ENCODE measurements around the gene ERGIC2. TPM values are rescaled to one million over a fixed set of nuclear protein-coding genes. Genes with fewer than 3 reads are reported as not detected.

The ERGIC2 gene
- total and polyA plus RNA-seq, 2 of the 13 experiments (the other 11 are each of a cell fraction or from before 2014, with no cell fraction given), result 32.6 to 73.5 TPM

DNA sequence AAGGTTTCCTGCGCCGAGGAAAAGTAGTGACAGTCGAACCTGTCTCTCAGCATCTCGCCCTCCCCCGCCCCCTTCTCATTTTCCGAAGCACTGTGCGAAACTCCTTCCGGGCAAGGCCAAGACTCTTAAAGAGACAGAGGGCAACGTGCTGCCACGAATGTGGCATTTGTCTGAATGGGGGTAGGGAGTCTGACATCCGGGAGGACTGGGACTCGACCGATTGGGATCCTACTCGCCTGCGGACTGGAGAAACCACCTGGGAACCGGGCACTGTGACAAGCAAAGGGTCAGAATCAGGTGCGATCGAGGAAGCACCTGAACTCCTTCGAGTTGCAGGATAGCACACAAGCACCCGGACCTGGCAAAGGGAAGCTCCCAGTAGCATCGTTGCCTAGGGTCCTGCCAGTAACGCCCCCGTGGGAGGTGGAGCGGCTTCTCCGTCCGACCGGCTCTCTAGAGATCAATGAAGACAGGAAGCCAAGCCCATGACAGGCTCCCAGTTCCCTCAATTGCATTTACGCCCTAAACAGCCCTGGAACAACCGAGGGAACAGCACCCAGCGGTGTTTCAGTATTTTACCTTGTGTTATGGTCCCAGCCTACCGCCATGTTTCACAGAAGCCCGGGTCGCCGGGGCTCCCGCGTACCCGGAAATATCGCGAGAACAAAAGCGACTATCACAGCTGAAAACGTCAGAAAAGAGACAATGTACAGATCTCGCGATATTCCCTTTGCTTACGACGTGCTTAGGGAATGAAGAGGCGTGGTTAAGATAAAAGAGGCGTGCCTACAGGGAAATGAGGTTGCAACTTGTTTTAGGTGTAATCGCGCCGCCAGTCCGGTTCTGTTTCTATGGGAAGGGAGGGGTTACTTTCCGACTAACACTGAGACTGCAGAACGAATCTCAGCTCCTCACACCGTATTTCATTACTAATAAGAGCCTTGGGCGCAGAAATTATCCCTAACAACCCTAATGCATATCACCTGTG, at the start of gene ERGIC2 (continued):
- TF ChIP-seq, protein P1, sequence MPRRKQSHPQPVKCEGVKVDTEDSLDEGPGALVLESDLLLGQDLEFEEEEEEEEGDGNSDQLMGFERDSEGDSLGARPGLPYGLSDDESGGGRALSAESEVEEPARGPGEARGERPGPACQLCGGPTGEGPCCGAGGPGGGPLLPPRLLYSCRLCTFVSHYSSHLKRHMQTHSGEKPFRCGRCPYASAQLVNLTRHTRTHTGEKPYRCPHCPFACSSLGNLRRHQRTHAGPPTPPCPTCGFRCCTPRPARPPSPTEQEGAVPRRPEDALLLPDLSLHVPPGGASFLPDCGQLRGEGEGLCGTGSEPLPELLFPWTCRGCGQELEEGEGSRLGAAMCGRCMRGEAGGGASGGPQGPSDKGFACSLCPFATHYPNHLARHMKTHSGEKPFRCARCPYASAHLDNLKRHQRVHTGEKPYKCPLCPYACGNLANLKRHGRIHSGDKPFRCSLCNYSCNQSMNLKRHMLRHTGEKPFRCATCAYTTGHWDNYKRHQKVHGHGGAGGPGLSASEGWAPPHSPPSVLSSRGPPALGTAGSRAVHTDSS (CRISPR knock-in tag; conservative IDR thresholded peaks at IDR 0.05), result no peak
- peak; percentile 30 for TF ChIP-seq MED8 (CRISPR knock-in tag; IDR thresholded peaks at IDR 0.05; ENCODE audit: insufficient replicate concordance)
- TF ChIP-seq ESRRA (CRISPR knock-in tag; IDR thresholded peaks at IDR 0.05; ENCODE audit: low read depth), result 0 out of 2 replicates have a peak, but pooled peaks have one; percentile 39
- TF ChIP-seq EEA1 (CRISPR knock-in tag; IDR thresholded peaks at IDR 0.05; ENCODE audit: borderline replicate concordance), result peak; percentile 81; the same call in 1 of the 2 replicates
- TF ChIP-seq, protein P2, sequence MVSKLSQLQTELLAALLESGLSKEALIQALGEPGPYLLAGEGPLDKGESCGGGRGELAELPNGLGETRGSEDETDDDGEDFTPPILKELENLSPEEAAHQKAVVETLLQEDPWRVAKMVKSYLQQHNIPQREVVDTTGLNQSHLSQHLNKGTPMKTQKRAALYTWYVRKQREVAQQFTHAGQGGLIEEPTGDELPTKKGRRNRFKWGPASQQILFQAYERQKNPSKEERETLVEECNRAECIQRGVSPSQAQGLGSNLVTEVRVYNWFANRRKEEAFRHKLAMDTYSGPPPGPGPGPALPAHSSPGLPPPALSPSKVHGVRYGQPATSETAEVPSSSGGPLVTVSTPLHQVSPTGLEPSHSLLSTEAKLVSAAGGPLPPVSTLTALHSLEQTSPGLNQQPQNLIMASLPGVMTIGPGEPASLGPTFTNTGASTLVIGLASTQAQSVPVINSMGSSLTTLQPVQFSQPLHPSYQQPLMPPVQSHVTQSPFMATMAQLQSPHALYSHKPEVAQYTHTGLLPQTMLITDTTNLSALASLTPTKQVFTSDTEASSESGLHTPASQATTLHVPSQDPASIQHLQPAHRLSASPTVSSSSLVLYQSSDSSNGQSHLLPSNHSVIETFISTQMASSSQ (IDR thresholded peaks at IDR 0.05; ENCODE audit: low read depth), result no peak
- TF ChIP-seq, protein P2 (CRISPR knock-in tag; IDR thresholded peaks at IDR 0.05; ENCODE audit: borderline replicate concordance), result no peak
- TF ChIP-seq, protein P3, sequence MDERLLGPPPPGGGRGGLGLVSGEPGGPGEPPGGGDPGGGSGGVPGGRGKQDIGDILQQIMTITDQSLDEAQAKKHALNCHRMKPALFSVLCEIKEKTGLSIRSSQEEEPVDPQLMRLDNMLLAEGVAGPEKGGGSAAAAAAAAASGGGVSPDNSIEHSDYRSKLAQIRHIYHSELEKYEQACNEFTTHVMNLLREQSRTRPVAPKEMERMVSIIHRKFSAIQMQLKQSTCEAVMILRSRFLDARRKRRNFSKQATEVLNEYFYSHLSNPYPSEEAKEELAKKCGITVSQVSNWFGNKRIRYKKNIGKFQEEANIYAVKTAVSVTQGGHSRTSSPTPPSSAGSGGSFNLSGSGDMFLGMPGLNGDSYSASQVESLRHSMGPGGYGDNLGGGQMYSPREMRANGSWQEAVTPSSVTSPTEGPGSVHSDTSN (CRISPR knock-in tag; IDR thresholded peaks at IDR 0.05), result 0 out of 2 replicates have a peak, but pooled peaks have one; percentile 3
- TF ChIP-seq AGO1 (IDR thresholded peaks at IDR 0.05; ENCODE audit: low read depth, low read length, poor library complexity, severe bottlenecking), result no peak
- TF ChIP-seq, protein P4, sequence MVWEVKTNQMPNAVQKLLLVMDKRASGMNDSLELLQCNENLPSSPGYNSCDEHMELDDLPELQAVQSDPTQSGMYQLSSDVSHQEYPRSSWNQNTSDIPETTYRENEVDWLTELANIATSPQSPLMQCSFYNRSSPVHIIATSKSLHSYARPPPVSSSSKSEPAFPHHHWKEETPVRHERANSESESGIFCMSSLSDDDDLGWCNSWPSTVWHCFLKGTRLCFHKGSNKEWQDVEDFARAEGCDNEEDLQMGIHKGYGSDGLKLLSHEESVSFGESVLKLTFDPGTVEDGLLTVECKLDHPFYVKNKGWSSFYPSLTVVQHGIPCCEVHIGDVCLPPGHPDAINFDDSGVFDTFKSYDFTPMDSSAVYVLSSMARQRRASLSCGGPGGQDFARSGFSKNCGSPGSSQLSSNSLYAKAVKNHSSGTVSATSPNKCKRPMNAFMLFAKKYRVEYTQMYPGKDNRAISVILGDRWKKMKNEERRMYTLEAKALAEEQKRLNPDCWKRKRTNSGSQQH (CRISPR knock-in tag; IDR thresholded peaks at IDR 0.05; ENCODE audit: low read depth), result 0 out of 2 replicates have a peak, but pooled peaks have one; percentile 62
- TF ChIP-seq, protein P5, sequence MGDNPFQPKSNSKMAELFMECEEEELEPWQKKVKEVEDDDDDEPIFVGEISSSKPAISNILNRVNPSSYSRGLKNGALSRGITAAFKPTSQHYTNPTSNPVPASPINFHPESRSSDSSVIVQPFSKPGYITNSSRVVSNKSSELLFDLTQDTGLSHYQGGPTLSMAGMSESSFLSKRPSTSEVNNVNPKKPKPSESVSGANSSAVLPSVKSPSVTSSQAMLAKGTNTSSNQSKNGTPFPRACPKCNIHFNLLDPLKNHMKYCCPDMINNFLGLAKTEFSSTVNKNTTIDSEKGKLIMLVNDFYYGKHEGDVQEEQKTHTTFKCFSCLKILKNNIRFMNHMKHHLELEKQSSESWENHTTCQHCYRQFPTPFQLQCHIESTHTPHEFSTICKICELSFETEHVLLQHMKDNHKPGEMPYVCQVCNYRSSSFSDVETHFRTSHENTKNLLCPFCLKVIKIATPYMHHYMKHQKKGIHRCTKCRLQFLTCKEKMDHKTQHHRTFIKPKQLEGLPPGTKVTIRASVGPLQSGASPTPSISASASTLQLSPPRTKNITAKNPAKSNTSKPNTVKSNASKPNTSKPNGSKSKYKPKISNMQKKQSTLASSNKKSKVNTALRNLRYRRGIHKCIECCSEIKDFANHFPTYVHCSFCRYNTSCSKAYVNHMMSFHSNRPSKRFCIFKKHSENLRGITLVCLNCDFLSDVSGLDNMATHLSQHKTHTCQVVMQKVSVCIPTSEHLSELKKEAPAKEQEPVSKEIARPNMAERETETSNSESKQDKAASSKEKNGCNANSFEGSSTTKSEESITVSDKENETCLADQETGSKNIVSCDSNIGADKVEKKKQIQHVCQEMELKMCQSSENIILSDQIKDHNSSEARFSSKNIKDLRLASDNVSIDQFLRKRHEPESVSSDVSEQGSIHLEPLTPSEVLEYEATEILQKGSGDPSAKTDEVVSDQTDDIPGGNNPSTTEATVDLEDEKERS (CRISPR knock-in tag; IDR thresholded peaks at IDR 0.05), result no peak; the same call in 1 of the 2 replicates
- peak; percentile 98 for TF ChIP-seq ZMYM4 (CRISPR knock-in tag; IDR thresholded peaks at IDR 0.05)
- TF ChIP-seq THAP11 (CRISPR knock-in tag; IDR thresholded peaks at IDR 0.05), result peak; percentile 90
- TF ChIP-seq ELF3 (CRISPR knock-in tag; IDR thresholded peaks at IDR 0.05), result peak; percentile 87
- TF ChIP-seq KAT7 (CRISPR knock-in tag; IDR thresholded peaks at IDR 0.05; ENCODE audit: borderline replicate concordance), result peak; percentile 29; the same call in 1 of the 2 replicates

Measured in HepG2 (cell line).